Measurements from ENCODE around the gene PCSK9. TPM values are rescaled to one million over a fixed set of nuclear protein-coding genes. Genes with fewer than 3 reads are reported as not detected.

The PCSK9 gene
- total and polyA plus RNA-seq, 9 of the 15 experiments (the other 6 are each of a cell fraction or from before 2014, with no cell fraction given) = 3.2 to 58.6 (median 24.7) TPM

GRCh38 chr1:55047611-55048010, 8.3 kb downstream of the PCSK9 start:
- Histone ChIP-seq H3K4me3 (no peak overlapping the region), H3K9me1 (ENCODE audit: control insufficient read depth, insufficient read depth, low read length) (no peaks in the 10 kb centered on the region), H3K36me3 (ENCODE audit: control insufficient read depth, insufficient read depth, low read length) (peaks cover 98% of the 10 kb centered on the region), H4K20me1 (replicated peaks; ENCODE audit: control insufficient read depth, insufficient read depth, low read length) (peaks cover 5% of the 10 kb centered on the region; the same call in 1 of the 2 replicates), H3K4me1 (replicated peaks in 1 of 2; ENCODE audit: control insufficient read depth in 2 of 2, insufficient read depth in 2 of 2, low read length in 2 of 2) (peaks cover 0 to 10% of the 10 kb centered on the region in 2 experiments; a peak in 3 of 5 replicates), H3K4me2 (ENCODE audit: insufficient read depth, low read length) (no peak overlapping the region), H3K9ac (ENCODE audit: insufficient read depth in 1 of 2, low read depth in 2 of 2, low read length in 2 of 2) (no peak overlapping the region), H3K27me3 (ENCODE audit: control insufficient read depth in 2 of 2, insufficient read depth in 2 of 2, low read length in 2 of 2) (no peaks in the 10 kb centered on the region), H2AFZ (ENCODE audit: low read depth, low read length) (no peak overlapping the region), H3K9me3 (replicated peaks; ENCODE audit: control insufficient read depth, insufficient read depth, low read depth, low read length) (no peaks in the 10 kb centered on the region), H3K79me2 (ENCODE audit: control insufficient read depth, insufficient read depth, low read length) (peaks cover 52% of the 10 kb centered on the region), H3K27ac (ENCODE audit: extremely low read depth, low read depth, low read length) (no peak overlapping the region)
- BruUV-seq (replicated peaks) = no TSS peak
- WGBS (ENCODE audit: insufficient coverage, low coverage, missing lambda C conversion rate) = 73% methylated on average over 2 of the region's 3 CpGs
- DNase-seq (ENCODE audit: extremely low read depth in 1 of 4, low spot score in 3 of 4) (no peak), ATAC-seq (no peak), FAIRE-seq (no peak)
- in situ Hi-C loops (cut with MboI) (no loop called here), intact Hi-C loops (cut with micrococcal nuclease) (no loop called here)
- ChIA-PET CTCF (ENCODE audit: low intra/inter-chr PET ratio) (no interaction called here), POLR2A (interaction anchor here (0.7 to 4.1 kb wide), 2 partner anchors 12 to 356 kb away, joined by 5 to 24 read pairs; no protein-coding TSS in a partner anchor)
- TF ChIP-seq HMGXB4 (CRISPR knock-in tag; IDR thresholded peaks at IDR 0.05) = no peak
- TF ChIP-seq SNRNP70 (optimal IDR thresholded peaks at IDR 0.05; ENCODE audit: low read depth, low read length) = no peak
- no peak for TF ChIP-seq DEAF1 (CRISPR knock-in tag; IDR thresholded peaks at IDR 0.05)
- TF ChIP-seq JUNB (CRISPR knock-in tag; conservative IDR thresholded peaks at IDR 0.05) = no peak
- TF ChIP-seq ZNF764 (CRISPR knock-in tag; IDR thresholded peaks at IDR 0.05; ENCODE audit: low read depth) = no peak
- TF ChIP-seq ZNF785 (CRISPR knock-in tag; IDR thresholded peaks at IDR 0.05) = no peak
- no peak for TF ChIP-seq KDM2B (CRISPR knock-in tag; IDR thresholded peaks at IDR 0.05)
- TF ChIP-seq MNT (conservative IDR thresholded peaks at IDR 0.05) = no peak
- no peak for TF ChIP-seq MAFK (IDR thresholded peaks at IDR 0.05; ENCODE audit: low read length)
- no peak for TF ChIP-seq NRF1 (conservative IDR thresholded peaks at IDR 0.05 in 1 of 2, IDR thresholded peaks at IDR 0.05 in 1 of 2)
- TF ChIP-seq CREB1 (IDR thresholded peaks at IDR 0.05) = no peak
- no peak for TF ChIP-seq CREB1 (CRISPR knock-in tag; IDR thresholded peaks at IDR 0.05)
- no peak for TF ChIP-seq E2F8 (IDR thresholded peaks at IDR 0.05; ENCODE audit: low read depth, partially characterized antibody)
- TF ChIP-seq DDX20 (tag; IDR thresholded peaks at IDR 0.05; ENCODE audit: low read depth) = no peak
